GM19452 (cell line): ENCODE measurements around the gene OSTF1.
A peak's percentile ranks its signal among the peaks of the same experiment; 100 is the strongest.

ENCODE experiments used
- ATAC-seq: cut with Tn5 transposase; IDR thresholded peaks from one replicate; pipeline ENCODE4 v1.9.1; 2021; ENCODE audit not compliant: unreplicated experiment

OSTF1 gene

DNA sequence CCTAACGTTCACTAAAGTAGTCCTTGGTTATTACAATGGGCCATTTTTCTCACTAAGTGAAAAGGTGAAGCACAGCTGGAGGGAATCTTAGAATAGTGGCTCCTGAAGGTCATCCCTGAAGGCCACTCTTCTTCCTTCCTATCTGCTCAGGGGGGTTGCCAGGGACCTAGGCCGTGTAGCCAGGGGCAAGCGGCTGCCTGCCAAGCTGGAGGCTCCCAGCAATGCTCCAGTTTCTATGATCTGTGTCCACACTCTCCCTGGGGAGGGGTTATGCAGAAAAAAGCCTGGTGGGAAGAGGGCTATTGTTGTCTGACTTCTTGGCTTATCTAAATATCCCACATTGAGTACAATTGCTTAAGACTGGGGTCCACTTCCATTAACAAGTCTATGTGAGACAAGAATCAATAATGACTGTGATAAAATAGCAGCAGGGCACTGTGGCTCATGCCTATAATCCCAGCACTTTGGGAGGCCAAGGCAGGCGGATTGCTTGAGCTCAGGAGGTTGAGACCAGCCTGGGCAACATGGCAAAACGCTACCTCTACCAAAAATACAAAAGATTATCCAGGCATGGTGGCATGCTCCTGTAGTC lies 4.1 kb upstream of the OSTF1 start:
- no peak for ATAC-seq

DNA sequence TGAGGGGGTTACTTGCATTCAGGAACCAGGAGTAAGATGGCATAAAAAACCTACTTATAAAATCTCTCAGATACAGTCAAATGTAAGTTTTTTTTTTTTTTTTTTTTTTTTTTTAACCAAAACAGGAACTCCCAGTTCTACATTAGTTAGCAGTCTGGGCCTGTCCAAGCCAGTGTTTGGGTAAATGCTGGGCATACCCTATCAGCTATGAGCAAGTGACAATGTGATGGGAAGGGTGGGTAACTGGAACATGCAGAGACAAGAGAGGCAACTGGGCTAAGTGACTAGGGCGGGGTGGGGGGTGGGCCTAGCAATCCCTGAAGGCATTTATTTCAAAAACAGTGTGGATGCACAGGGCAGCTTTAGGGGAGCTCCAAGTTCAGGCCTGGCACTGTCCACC lies 2.7 kb upstream of the OSTF1 start:
- ATAC-seq, result no peak

DNA sequence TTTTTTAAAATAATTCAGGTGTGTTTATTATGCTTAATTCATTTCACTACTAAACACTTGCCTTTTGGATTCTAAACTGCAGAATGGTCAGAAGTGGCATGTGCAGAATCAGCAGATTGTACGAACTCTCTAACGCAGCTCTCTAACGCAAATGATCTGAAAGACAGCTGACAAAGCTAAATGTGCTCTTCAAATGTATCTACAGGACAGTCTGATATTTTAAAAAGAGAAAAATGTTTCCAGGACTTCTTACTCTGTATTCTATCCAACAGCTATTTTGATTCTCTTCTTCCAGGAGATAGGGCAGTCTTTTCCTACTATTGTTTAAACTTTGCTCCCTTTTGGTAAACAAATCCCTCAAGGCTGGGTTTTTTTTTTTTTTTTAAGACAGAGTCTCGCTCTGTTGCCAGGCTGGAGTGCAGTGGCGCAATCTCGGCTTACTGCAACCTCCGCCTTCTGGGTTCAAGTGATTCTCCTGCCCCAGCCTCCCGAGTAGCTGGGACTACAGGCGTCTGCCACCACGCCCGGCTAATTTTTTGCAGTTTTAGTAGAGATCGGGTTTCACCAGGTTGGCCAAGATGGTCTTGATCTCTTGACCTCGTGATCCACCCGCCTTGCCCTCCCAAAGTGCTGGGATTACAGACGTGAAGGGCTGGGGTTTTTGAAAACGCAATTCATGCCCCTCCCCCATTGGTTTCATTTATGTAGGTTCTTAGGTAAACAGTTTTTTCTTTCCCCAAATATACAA lies 1.6 kb upstream of the OSTF1 start:
- no peak for ATAC-seq

DNA sequence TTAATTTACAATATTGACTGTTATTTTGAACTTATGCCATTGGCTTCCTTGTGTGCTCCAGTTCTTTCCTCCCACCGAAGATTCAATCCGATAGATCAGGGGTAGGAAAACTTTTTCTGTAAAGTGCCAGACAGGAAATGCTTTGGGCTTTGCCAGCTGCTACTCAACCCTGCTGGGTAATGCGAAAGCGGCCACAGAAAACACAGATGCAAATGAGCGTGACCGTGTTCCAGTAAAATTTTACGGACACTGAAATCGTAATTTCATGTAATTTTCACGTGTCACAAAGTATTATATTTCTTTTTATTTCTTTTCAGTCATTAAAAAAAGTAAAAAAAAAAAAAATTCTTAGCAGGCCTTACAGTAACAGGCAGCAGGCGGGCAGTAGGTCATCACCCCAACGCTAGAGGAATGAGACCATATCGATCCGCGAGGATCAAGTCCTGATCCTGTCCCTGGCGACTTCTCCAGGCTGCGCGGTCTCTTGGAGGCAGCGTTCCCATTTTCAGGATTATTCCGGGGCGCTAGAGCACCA lies 958 bp upstream of the OSTF1 start:
- peak; percentile 26 for ATAC-seq

DNA sequence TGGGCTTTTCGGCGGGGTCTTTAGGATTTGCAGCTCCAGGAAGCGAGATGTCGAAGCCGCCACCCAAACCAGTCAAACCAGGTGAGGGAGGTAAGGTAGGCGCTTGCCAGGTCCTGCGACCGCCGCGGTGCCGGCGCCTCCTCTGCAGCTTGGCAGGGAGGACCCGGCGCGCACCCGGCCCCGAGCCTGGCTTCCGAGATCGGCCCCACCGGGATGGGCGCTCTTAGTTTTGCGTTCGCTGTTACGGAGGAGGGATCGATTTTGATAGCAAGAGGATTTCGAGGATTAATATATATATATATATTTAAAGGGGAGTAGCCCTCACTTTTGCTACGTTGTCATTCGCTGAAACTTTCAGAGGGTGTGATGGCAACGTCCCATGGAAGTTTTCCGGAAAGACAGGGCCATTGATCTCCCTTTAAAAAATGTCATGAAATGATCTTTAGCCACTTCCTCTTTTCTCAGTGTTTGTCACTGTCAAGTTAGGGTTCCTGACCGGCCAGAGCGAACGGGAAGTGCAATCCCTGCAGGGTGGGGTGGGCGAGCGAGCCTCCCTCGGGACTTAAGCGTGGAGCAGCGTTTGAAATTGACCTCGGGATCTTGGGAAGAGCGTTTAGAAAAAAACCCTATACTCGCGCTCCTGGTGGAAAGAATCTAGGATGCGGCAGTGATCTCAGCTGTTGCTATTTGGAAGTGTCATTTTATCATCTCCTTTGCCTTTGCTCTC lies 495 bp downstream of the OSTF1 start:
- ATAC-seq, result peak; percentile 29

DNA sequence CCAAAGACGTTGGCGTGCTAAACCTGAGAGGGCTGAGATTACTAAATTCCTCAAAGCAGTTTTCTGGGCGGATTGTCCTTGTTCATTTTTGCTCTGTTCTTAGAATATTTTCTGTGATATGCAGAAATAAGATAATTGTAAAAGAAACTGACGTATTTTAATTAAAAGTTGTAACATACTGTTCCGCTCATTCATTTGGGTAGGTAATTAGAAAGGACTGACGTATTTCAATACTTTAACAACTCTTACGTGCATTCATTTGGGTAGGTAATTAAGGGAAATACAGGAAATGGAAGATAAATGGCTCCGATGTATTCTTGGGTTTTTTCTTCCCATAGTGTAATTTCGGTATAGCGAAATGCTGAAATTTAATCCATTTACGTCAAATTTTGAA lies 1.1 kb downstream of the OSTF1 start:
- ATAC-seq, result no peak

DNA sequence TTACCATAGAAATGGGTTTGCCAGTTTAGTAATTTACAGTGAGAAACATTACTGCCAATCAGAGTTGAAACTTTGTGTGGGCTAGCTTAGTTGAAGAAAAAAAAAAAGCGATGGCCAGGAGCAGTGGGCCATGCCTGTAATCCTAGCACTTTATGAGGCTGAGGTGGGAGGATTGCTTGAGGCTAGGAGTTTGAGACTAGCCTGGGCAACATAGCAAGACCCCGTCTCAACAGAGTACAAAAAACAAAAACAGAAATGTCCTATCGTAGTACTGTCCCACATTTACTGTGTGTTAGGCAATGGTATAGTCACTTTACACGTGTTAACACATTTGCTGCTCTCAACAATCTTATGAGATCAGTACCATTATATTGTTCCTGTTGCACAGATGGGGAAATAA lies 2.3 kb downstream of the OSTF1 start:
- ATAC-seq, result no peak

DNA sequence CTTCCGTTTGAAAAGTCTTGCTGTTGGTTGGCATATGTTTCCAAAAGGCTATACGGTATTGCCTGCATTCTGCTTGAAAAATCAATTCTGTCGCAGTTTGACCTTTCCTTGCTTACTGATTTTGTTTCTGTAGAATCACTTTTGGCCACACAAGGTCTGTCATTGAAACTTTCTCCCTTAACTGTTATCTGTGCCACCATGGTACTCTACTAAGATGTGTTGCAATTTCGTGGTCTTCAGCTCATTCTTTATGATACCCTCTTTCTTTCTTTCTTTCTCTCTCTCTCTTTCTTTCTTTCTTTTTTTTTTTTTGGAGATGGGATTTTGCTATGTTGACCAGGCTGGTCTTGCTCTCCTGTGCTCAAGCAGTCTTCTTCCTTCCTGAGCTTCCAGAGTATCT lies 4.5 kb downstream of the OSTF1 start:
- no peak for ATAC-seq

DNA sequence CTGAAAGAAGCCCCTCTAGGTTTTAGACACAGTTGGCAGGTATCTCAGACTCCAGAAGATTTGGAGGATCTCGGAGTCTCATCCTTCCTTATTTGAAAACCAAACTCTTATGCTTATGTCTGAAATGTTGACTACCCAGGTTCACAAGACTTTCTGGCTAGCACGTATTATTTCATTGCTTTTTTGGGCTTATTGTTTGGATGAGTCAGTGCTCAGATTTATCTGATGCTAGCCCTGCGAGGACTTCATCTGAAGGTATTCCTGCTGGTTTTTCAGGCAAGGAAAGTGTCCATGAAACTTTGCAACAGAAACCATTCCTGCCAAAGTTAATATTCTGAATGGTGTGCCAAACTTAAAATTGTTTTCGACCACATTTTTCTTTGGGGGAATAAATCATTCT lies 8.5 kb downstream of the OSTF1 start:
- ATAC-seq, result no peak

DNA sequence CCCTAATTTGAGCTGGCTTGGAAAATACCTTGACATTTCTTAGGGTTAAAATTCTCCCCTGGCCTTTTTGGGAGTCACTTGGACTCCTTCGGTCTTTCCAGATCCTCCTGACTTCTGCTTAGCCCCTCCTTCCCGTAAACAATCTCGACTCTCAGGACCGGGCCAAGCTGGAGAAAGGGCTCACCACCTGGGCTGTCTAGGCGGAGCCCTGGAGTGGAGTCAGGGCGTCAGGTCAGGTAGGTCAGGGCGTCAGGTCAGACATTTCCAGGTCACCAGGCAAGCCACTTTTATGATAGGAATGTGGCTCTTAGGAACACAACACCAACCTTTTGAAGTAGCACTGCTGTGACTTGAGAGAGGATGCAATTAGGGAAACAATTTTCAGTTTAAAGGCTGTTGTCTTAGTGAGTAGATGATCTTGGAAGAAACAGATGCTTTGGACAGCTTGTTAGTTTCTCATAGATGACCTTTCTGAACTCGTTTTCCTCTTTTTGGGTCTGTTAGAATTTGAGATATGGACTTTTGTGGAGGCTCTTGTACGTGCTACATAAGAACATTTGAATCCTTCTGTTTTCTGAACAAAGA lies 12.8 kb downstream of the OSTF1 start:
- ATAC-seq, result no peak

DNA sequence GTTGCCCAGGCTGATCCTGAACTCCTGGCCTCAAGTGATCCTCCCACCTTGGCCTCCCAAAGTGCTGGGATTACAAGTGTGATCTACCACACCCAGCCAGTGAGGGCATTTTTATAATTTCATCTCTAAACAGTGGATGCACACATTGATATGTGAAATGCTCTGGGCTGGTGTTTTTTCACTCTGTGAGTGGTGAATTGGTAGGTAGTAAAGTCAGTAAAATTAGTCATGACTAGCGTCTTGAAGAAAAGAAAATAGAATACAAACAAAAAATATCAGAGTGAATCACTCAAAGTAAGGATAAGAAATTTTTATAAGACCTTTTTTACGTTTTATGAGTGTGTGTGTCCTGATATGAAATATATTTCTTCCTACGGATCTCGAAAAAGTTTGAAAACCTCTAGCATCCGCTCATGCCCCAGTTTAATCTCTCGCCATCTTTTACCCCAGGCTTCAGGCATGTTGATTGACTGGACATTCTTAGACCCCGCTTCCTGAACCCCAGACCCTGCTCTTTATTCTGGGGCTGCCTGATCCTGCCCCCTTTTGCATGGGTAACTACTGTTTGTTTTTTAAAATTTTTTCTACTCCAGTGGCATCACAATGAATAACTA lies 14.0 kb downstream of the OSTF1 start:
- ATAC-seq, result no peak

DNA sequence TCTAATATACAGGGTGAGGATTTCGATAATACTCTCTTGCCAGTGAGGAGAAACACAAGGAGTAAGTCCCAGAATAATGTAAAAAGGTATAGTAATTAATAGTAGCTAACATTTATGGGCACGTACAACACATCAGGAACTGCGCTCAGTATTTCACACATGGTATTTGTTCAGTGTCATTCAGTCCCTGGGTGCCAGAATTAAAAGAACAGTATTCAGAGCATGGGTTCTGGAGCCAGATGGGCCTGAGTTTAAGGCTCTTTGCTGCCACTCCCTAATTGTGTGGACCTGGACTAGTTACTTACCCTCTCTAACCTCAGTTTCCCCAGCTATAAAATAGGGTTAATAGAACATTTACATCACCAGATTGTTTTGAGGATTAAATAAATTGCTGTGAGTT lies 16.3 kb downstream of the OSTF1 start:
- no peak for ATAC-seq

DNA sequence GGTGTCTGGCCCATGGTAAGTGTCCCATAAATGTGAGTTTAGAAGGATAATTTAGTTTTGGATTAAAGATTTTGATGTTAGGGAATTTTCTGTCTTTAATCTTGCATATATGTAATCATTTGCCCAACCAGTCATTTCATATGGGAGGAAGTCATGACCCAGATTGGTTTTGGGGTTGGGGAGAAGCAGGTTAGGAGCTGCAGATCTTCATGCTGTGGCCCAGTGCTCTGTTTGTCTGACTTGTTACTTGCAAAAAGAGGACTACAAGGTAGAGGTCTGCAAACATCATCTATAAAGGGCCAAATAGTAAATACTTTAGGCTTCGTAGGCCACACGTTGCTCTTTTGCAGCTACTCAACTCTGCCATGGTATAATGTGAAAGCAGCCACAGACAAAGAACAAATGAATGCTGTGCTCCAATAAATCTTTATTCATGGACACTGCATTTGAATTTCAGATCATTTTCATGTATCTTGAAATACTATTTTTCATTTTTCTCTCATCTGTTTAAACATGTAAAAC lies 16.8 kb downstream of the OSTF1 start:
- no peak for ATAC-seq

DNA sequence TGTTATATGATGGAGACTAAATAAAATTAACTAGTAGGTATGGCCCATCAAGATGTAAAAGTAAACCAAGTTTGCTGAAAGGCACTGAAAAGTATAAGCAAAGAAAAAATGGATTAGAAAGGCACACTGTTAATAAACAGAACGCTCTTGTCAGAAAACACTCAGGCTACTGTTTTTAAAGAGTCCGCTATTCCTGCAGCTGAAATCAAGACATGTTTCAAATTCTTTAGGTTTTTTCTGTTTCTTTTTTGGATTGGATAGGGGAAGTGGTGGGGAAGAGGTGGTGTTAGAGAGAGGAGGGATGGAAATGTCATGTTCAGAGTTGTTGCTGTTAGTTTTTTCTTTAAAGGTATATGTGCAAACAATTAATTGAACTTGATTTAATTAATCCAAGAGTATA lies 17.5 kb downstream of the OSTF1 start:
- ATAC-seq, result no peak

DNA sequence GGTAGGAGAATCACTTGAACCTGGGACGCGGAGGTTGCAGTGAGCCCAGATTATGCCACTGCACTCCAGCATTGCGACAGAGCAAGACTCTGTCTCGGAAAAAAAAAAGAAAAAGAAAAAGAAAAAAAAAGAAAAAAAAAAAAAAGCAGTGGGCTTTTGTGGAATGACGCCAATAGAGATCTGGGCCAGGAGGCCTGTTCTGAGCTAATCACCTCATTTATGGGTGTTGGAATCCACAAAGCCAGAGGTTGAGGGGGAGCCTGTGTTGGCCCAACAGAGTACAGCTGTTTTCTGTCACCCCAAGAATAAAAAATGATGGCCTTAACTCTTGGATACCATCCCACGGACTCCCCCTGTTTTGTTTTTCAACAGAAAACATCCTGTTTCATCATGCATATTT lies 18.5 kb downstream of the OSTF1 start:
- ATAC-seq, result no peak

DNA sequence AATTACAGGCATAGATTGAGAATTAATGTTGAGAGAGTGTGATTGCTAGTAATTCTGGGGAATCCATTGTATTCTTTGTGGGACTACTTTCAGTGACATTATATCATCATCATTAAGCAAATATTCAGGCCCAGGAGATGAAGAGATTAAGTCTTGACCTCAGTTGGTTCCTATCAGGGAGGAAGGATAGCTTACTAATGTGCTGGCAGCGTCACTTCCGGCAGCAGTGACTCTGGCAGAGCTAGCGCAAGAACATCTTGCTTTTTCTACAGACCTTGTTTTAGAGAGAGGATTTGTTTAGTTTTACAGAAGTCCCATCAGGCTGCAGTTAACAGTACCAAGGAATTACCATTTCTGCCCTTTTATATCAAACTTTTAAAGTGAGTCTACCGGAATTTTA lies 20.3 kb downstream of the OSTF1 start:
- ATAC-seq, result no peak

DNA sequence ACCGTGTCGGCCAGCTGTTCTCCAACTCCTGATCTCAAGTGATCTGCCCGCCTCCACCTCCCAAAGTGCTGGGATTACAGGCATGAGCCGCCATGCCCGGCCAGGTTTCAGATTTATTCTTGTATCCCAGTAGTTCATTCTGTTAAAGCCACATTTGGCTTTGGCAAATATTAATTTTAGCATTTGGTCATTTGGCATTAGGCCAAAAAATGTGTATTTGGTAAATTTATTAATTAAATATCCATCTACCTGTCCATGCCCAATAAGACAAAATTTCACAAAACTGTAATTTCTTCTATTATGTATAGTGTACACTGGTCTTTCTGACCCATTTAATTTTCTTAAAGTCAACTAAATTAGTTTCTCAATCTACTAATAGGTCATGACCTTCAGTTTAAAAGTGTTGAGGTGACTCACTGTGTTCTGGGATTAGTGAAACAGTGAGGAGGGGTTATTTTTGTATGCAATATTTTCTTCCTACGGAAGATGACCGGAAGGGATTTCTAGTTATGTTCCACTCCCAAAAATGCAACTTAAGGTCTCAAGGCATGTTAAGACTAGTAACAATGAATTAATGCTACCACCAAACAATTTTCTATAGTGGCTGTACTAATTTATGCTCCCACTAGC lies 21.0 kb downstream of the OSTF1 start:
- no peak for ATAC-seq

DNA sequence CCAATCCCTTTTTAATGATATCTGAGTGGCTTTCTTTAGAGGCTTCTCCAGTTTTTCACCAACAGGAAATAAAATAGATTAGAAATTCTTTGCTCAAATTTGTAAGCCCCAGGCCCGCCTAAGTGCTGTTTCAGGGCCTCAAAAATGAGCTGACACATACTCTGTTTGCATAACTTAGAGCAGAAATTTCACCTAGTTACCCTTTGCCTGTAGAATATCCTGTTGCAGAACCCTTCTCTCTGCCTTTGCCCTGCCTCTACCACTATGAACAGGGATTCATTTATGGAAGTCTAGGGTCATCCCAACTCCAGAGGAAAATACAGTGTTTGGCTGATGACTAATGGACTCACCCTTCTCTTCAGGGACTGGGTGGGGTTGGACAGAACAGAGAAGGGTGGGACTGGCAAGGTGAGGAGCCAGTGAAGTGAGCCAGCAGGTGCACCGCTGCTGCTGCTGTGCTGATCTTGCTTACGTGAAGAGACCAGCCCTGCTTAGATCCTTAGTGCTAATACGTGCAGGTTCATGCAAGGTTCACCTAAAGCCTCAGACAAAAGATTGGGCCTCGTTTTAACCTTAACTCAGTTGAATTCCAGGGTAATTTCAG lies 22.8 kb downstream of the OSTF1 start:
- no peak for ATAC-seq

DNA sequence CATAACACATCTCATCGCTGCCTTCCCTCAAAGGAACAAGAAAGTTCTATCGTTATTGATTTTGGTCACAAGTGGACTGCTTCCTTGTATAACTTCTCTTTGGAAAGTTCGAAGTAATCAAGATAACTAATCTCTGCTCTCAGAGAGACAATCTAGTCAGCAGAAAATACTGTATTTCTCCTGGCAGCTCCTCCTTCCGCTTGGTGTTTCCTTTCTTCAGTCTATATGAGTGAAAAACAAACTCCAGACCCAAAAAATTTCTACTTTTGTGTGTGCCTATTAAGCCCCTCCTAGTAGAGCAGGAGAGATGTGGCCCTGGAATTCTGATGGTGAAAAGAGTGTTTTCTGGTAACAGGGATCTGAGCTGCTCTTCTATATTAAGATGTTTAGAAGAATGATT lies 24.5 kb downstream of the OSTF1 start:
- ATAC-seq, result no peak

DNA sequence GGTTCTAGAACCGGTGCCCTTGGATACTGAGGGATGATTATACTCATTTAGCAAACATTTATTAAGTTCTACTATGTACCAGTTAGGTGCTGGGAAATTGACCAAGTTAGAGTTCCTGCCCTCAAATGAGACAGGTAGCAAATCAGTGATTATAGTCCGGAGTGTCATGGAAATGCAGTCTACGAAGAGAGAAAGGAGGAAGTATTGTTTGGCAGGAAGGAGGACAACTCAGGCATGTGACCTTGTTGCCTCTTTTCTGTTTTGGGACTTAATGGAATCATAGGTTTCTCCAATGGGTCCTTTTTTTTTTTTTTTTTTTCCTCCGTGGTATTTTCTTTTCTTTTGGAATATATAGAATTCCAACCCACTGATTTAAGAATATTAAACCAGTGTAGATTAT lies 28.0 kb downstream of the OSTF1 start:
- no peak for ATAC-seq
